ENCODE results near the gene GRIFIN. TPM values are rescaled to one million over a fixed set of nuclear protein-coding genes. Genes with fewer than 3 reads are reported as not detected.

Gene GRIFIN
- total RNA-seq, 1 donor = not detected

GRCh38 chr7:2504889-2505375 lies 28.7 kb upstream of the GRIFIN start:
- Histone ChIP-seq H3K36me3 (ENCODE audit: insufficient read depth, low read length) (no peaks in the 10 kb centered on the region), H3K9me3 (ENCODE audit: low read depth, low read length) (no peaks in the 10 kb centered on the region), H3K4me3 (ENCODE audit: insufficient read depth, low read length) (no peak overlapping the region), H2AFZ (ENCODE audit: low read length) (no peak overlapping the region), H3K27me3 (ENCODE audit: insufficient read depth, low read length) (no peaks in the 10 kb centered on the region), H3K4me1 (ENCODE audit: insufficient read depth, low read length) (peaks cover 25% of the 10 kb centered on the region), H3K79me2 (ENCODE audit: insufficient read depth, low read length) (no peaks in the 10 kb centered on the region), H3K4me2 (ENCODE audit: insufficient read depth, low read length) (no peak overlapping the region), H4K20me1 (ENCODE audit: insufficient read depth, low read length) (no peaks in the 10 kb centered on the region), H3K27ac (ENCODE audit: low read depth, low read length) (no peak overlapping the region)
- DNase-seq (ENCODE audit: insufficient read length, low spot score, missing footprints) = no peak
- no peak for TF ChIP-seq CTCF (IDR thresholded peaks at IDR 0.05; ENCODE audit: extremely low read depth, low read depth, low read length)

- Histone ChIP-seq H3K27ac (ENCODE audit: low read depth, low read length) (no peak overlapping the region), H2AFZ (ENCODE audit: low read length) (no peak overlapping the region), H3K9me3 (ENCODE audit: low read depth, low read length) (no peaks in the 10 kb centered on the region), H3K27me3 (ENCODE audit: insufficient read depth, low read length) (no peaks in the 10 kb centered on the region), H3K4me3 (ENCODE audit: insufficient read depth, low read length) (no peak overlapping the region), H3K36me3 (ENCODE audit: insufficient read depth, low read length) (no peaks in the 10 kb centered on the region), H3K4me1 (ENCODE audit: insufficient read depth, low read length) (peaks cover 25% of the 10 kb centered on the region), H4K20me1 (ENCODE audit: insufficient read depth, low read length) (no peaks in the 10 kb centered on the region), H3K4me2 (ENCODE audit: insufficient read depth, low read length) (no peak overlapping the region), H3K79me2 (ENCODE audit: insufficient read depth, low read length) (no peaks in the 10 kb centered on the region)
- TF ChIP-seq CTCF (IDR thresholded peaks at IDR 0.05; ENCODE audit: extremely low read depth, low read depth, low read length) = no peak
- DNase-seq (ENCODE audit: insufficient read length, low spot score, missing footprints) = no peak
Measured at GRCh38 chr7:2504128-2504888, 28.1 kb upstream of the GRIFIN start.

- TF ChIP-seq CTCF (IDR thresholded peaks at IDR 0.05; ENCODE audit: extremely low read depth, low read depth, low read length) = no peak
- peak overlapping the region; percentile 62 for H3K4me2 ChIP-seq (ENCODE audit: insufficient read depth, low read length)
Measured at GRCh38 chr7:2503056-2503941, 27.1 kb upstream of the GRIFIN start.

GRCh38 chr7:2502647-2502966 lies 26.4 kb upstream of the GRIFIN start:
- Histone ChIP-seq H2AFZ (ENCODE audit: low read length) (no peak overlapping the region), H3K4me1 (ENCODE audit: insufficient read depth, low read length) (peaks cover 11% of the 10 kb centered on the region), H3K4me2 (ENCODE audit: insufficient read depth, low read length) (peak overlapping the region; percentile 62), H3K27me3 (ENCODE audit: insufficient read depth, low read length) (no peaks in the 10 kb centered on the region), H3K79me2 (ENCODE audit: insufficient read depth, low read length) (no peaks in the 10 kb centered on the region), H3K4me3 (ENCODE audit: insufficient read depth, low read length) (no peak overlapping the region), H3K9me3 (ENCODE audit: low read depth, low read length) (no peaks in the 10 kb centered on the region), H3K36me3 (ENCODE audit: insufficient read depth, low read length) (no peaks in the 10 kb centered on the region), H3K27ac (ENCODE audit: low read depth, low read length) (no peak overlapping the region), H4K20me1 (ENCODE audit: insufficient read depth, low read length) (no peaks in the 10 kb centered on the region)
- no peak for TF ChIP-seq CTCF (IDR thresholded peaks at IDR 0.05; ENCODE audit: extremely low read depth, low read depth, low read length)
- no peak for DNase-seq (ENCODE audit: insufficient read length, low spot score, missing footprints)

More at GRCh38 chr7:2503056-2503941, 27.1 kb upstream of the GRIFIN start:
- no peaks in the 10 kb centered on the region for H4K20me1 ChIP-seq (ENCODE audit: insufficient read depth, low read length)
- H3K79me2 ChIP-seq (ENCODE audit: insufficient read depth, low read length) = no peaks in the 10 kb centered on the region
- no peak overlapping the region for H2AFZ ChIP-seq (ENCODE audit: low read length)
- no peaks in the 10 kb centered on the region for H3K9me3 ChIP-seq (ENCODE audit: low read depth, low read length)
- peaks cover 17% of the 10 kb centered on the region for H3K4me1 ChIP-seq (ENCODE audit: insufficient read depth, low read length)
- no peak overlapping the region for H3K27ac ChIP-seq (ENCODE audit: low read depth, low read length)
- H3K36me3 ChIP-seq (ENCODE audit: insufficient read depth, low read length) = no peaks in the 10 kb centered on the region
- peak overlapping the region; percentile 40 for H3K4me3 ChIP-seq (ENCODE audit: insufficient read depth, low read length)
- no peaks in the 10 kb centered on the region for H3K27me3 ChIP-seq (ENCODE audit: insufficient read depth, low read length)
- DNase-seq (ENCODE audit: insufficient read length, low spot score, missing footprints) = peak; percentile 98
